Transverse colon (tissue), 4 donors: ENCODE data around the gene COX6B1. TPM values are rescaled to one million over a fixed set of nuclear protein-coding genes. Genes with fewer than 3 reads are reported as not detected.
"Not testable (repeated sequence)": the region's sequence is repeated elsewhere in the genome, so short reads cannot be mapped to it uniquely, and the experiment has no call there.

Source experiments
- DNase-seq: peaks from one replicate; pipeline ENCODE4 v3.0.0-alpha.2; 2019
- H3K27ac ChIP-seq, 4 donors: fragments of 200-600 bp; sonication (generic); 2 replicates each; pipeline ENCODE4 v1.5.1; 2016 to 2018; ENCODE audit warnings: inconsistent platforms in 4 of 4
- H3K27me3 ChIP-seq: fragments of 200-600 bp; sonication (generic); 2 replicates; pipeline ENCODE4 v1.5.1; 2017; ENCODE audit warnings: inconsistent platforms
- H3K36me3 ChIP-seq, 4 donors: fragments of 200-600 bp; sonication (generic); 2 replicates each; pipeline ENCODE4 v1.5.1; 2017 to 2019; ENCODE audit warnings: inconsistent platforms in 4 of 4
- H3K4me1 ChIP-seq, 4 donors: fragments of 200-600 bp; sonication (generic); 2 replicates each; pipeline ENCODE4 v1.5.1; 2017 to 2020; ENCODE audit warnings: inconsistent platforms in 4 of 4
- H3K4me3 ChIP-seq, 4 donors: fragments of 200-600 bp; sonication (generic); 1 replicate in 1 of 4; 2 replicates in 3 of 4; pipeline versions ENCODE4 v1.5.1 to v1.6.1; 2017 to 2019; ENCODE audit warnings: inconsistent platforms in 4 of 4
- H3K9me3 ChIP-seq, 2 donors: fragments of 200-600 bp; sonication (generic); 2 replicates each; pipeline ENCODE4 v1.5.1; 2017 to 2019; ENCODE audit warnings: inconsistent platforms in 2 of 2
- CTCF ChIP-seq, 5 experiments: fragments of 200-600 bp in 3 of 5; fragments of 450-650 bp in 2 of 5; sonication (generic) in 3 of 5; IDR thresholded peaks; 1 replicate in 2 of 5; 2 replicates in 3 of 5; pipeline ENCODE4 v1.5.1; 2016 to 2017; ENCODE audit warnings: antibody characterized with exemption in 5 of 5, inconsistent platforms in 3 of 5, mild to moderate bottlenecking in 2 of 5, moderate library complexity in 1 of 5
- EP300 ChIP-seq: sonication (generic); formaldehyde crosslinking; IDR thresholded peaks from one replicate; pipeline ENCODE4 v1.6.1; 2017; ENCODE audit warnings: antibody characterized with exemption, low read depth
- POLR2A ChIP-seq: fragments of 450-650 bp; IDR thresholded peaks from one replicate; pipeline ENCODE4 v1.6.1; 2016; ENCODE audit warnings: antibody characterized with exemption, mild to moderate bottlenecking, moderate library complexity
- POLR2AphosphoS5 ChIP-seq, 3 donors: sonication (generic); formaldehyde crosslinking; IDR thresholded peaks; one replicate each; pipeline ENCODE4 v1.6.1; 2016; ENCODE audit warnings: antibody characterized with exemption in 3 of 3
- WGBS, 2 donors: methylation state at CpG; one replicate each; pipeline ENCODE4 v1.1.5; 2018; ENCODE audit warnings: low coverage in 1 of 2; 5-methylcytosine and 5-hydroxymethylcytosine counted together
- in situ Hi-C, 4 donors: fragments of 200-750 bp; cut with MboI; loops; one replicate each; pipeline versions ENCODE4 v1.15.0 to v1.15.1; 2017; ENCODE audit warnings: low sequenced_read_pairs in 3 of 4, low pct_ligation_motif_present in 1 of 4, low pct_unique_long_range_greater_than_20kb in 1 of 4
- intact Hi-C: fragments of 100-400 bp; cut with DNase I; formaldehyde crosslinking; loops from one replicate; pipeline ENCODE4 v1.15.1; 2023; ENCODE audit warnings: low total_unique reads
- total RNA-seq, 4 donors: library from RNA; depleted of rRNA; stranded (reverse); fragments of >200 nt; gene quantifications; one replicate each; pipeline ENCODE4 v1.1.0, GENCODE V29; 2016

Gene COX6B1
- total RNA-seq, 4 donors from 2014 or later = 368 to 1,320 (median 628) TPM

GRCh38 chr19:35689836-35690235, 41.7 kb downstream of the COX6B1 start:
- 84% methylated on average over 4 of the region's 4 CpGs; no CpG with 5 or more reads in 1 of the 2 donors for WGBS, 2 donors
- no peak for DNase-seq
- H3K27ac ChIP-seq = no peak overlapping the region
- intact Hi-C loops (no loop called here), in situ Hi-C loops (loop anchor here in 1 of 4 donors (10.0 kb wide), 1 partner anchor 245 kb away; the partner anchor contains the start of gene LRFN3)
- TF ChIP-seq POLR2AphosphoS5 (IDR thresholded peaks at IDR 0.05) = no peak
- TF ChIP-seq EP300 = no peak
- TF ChIP-seq CTCF (IDR thresholded peaks at IDR 0.05) = no peak
- TF ChIP-seq POLR2A = no peak
- H3K9me3 ChIP-seq = no peaks in the 10 kb centered on the region
- no peak overlapping the region for H3K4me3 ChIP-seq
- no peaks in the 10 kb centered on the region for H3K4me1 ChIP-seq
- H3K36me3 ChIP-seq = no peaks in the 10 kb centered on the region
- no peaks in the 10 kb centered on the region for H3K27me3 ChIP-seq

GRCh38 chr19:35691106-35691505, 43.0 kb downstream of the COX6B1 start:
- H3K9me3 ChIP-seq, H3K27ac ChIP-seq, H3K36me3 ChIP-seq, H3K4me1 ChIP-seq, intact Hi-C loops, DNase-seq, H3K4me3 ChIP-seq, H3K27me3 ChIP-seq: not testable (repeated sequence)
- WGBS, 2 donors = 93% methylated on average over 20 of the region's 37 CpGs; no CpG with 5 or more reads in 1 of the 2 donors
- in situ Hi-C loops = loop anchor here in 1 of 4 donors (10.0 kb wide), 1 partner anchor 244 kb away; the partner anchor contains the start of gene LRFN3

GRCh38 chr19:35692010-35692409, 43.9 kb downstream of the COX6B1 start:
- no peak for DNase-seq
- no peaks in the 10 kb centered on the region for H3K9me3 ChIP-seq
- no peaks in the 10 kb centered on the region for H3K4me1 ChIP-seq
- WGBS, 2 donors = 67 to 70% methylated on average over 4 to 11 of the region's 11 CpGs
- TF ChIP-seq POLR2A (no peak), CTCF (IDR thresholded peaks at IDR 0.05) (no peak), POLR2AphosphoS5 (IDR thresholded peaks at IDR 0.05) (no peak)
- intact Hi-C loops (no loop called here), in situ Hi-C loops (loop anchor here in 1 of 4 donors (10.0 kb wide), 1 partner anchor 243 kb away; the partner anchor contains the start of gene LRFN3)
- no peaks in the 10 kb centered on the region for H3K36me3 ChIP-seq
- H3K4me3 ChIP-seq = no peak overlapping the region
- H3K27me3 ChIP-seq = no peaks in the 10 kb centered on the region
- no peak overlapping the region for H3K27ac ChIP-seq

GRCh38 chr19:35693422-35693821, 45.3 kb downstream of the COX6B1 start:
- TF ChIP-seq POLR2AphosphoS5 (IDR thresholded peaks at IDR 0.05) (no peak), EP300 (no peak), POLR2A (no peak), CTCF (IDR thresholded peaks at IDR 0.05) (no peak)
- in situ Hi-C loops = loop anchor here in 1 of 4 donors (10.0 kb wide), 1 partner anchor 241 kb away; the partner anchor contains the start of gene LRFN3
- DNase-seq = no peak
- no peaks in the 10 kb centered on the region for H3K9me3 ChIP-seq
- no peak overlapping the region for H3K4me3 ChIP-seq
- no peaks in the 10 kb centered on the region for H3K36me3 ChIP-seq
- intact Hi-C loops = no loop called here
- H3K4me1 ChIP-seq = no peaks in the 10 kb centered on the region
- WGBS, 2 donors = 8 to 11% methylated on average over 6 to 8 of the region's 8 CpGs
- H3K27me3 ChIP-seq = no peaks in the 10 kb centered on the region
- no peak overlapping the region for H3K27ac ChIP-seq
